GM18870 (cell line): Measurements from ENCODE around the gene OPTC.

Source experiments
- ATAC-seq: cut with Tn5 transposase; IDR thresholded peaks from one replicate; pipeline ENCODE4 v1.9.1; 2021; ENCODE audit warnings: moderate library complexity; ENCODE audit not compliant: unreplicated experiment

OPTC gene

DNA sequence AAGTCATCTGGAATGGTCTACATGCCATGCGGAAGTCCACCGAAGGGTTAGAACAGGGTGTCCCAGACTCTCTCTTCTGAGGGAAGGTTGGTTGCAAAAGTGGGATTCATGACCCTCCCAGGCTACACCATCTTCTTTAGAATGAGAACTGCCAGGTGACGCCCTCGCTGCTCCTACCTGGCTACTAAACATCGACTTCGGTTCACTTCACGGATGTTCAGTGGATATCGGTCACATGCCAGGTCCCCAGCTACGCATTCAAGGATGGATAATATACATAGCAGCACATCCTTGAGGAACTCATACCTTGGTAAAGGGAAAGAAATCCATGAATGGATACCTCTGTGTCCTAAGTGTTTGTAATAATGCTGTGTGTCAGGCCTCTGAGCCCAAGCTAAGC, 3.3 kb upstream of the OPTC start:
- ATAC-seq, result no peak

DNA sequence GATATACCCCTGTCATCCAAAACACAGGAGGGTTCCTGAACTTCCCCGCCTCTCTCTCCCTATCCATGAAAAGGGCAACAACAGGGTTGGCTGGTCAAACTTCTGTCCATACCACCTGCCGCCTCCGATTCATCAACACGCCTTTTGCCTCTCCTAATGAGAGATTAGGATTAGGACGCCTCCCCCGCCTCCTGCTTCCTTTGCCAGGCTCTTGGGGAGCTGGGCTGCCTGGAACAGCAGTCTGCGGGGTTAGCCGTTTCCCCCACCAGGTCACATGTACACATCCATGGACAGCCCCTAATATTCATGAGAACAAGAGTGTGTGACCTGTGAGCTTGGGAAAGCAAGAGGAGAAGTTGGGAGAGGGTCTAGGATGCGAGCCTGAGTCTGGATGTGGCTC, 2.3 kb upstream of the OPTC start:
- no peak for ATAC-seq

DNA sequence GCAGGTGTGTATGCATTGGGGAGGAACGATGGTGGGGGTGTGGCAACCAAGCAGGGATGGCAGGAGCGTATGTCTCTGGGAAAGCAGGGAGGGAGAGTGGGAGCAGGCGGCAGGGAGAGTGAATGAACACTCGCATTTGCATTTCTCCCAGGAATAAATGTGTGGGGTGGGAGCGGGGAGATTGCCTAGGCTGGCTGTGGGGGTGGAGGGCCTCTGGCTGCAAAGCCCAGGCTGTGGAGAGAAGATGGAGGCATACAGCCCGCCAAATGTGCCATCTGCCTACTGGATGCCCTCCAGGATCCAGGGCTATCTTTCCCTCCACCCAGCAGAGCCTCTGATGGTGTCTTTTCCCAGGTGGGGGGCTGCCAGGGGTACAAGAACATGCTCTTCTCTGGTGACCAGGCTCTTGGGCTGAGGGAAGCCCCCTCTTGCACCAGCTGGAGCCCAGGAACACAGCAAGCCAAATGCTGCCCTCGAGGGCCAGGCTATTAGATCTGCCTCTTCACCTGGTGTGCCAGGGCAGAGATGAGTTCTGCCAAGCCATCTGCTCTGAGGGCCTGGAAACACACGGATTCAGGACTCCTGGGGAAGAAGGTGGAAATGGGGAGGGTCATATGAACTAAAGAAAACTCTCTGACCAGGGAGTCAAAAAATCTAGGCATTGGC, 1.7 kb upstream of the OPTC start:
- no peak for ATAC-seq

DNA sequence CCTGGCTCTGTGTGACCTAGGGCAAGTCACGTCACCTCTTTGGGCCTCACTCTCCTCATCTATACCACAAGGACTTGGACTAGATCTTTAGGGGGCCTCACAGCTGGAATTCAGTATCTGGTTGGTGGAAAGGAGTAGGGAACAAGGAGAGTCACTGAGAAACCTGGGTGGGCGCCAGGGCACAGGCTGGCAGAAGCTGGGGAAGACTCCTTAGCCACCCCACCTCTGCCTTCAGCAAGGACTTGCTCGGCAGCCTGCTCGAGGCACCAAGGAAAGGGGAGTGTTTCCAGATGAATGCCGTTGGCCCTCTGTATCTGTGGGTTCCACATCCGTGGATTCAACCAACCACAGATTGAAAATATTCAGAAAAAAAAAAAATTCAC, 1.2 kb upstream of the OPTC start:
- ATAC-seq, result no peak

DNA sequence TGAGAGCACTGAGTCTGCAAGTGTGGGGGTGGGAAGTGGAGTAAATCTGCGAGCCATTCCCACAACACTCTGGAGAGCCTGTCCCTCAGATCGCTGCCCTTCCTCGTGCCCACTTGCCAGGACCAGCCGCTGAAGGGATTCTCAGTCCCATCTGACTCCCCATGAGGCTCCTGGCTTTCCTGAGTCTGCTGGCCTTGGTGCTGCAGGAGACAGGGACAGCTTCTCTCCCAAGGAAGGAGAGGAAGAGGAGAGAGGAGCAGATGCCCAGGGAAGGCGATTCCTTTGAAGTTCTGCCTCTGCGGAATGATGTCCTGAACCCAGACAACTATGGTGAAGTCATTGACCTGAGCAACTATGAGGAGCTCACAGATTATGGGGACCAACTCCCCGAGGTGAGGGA, 1.9 kb downstream of the OPTC start:
- no peak for ATAC-seq

DNA sequence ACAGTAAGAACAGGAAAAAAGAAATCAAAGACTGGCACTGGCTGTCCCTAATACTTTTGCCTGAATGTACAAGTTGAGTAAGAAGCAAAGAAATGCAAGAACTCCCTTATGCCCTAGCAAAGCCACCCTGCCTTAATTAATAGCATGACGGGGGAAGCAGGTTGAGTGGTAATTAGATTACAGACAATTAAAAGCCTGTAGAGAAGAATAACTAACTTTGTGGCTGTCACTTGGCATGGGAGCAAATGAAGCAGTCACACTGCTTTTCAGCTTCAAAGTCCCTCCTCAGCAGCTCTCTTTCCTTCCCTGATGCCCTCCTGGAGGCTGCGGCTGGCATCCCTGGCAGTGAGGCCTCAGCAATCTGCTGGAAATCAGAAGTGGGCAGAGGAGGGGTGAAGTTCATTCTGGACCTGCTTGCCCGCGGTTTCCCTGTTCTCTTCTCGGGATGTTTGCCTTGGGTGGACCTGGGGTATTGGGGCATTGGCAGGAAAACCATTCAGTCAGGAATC, 3.4 kb downstream of the OPTC start:
- ATAC-seq, result no peak

DNA sequence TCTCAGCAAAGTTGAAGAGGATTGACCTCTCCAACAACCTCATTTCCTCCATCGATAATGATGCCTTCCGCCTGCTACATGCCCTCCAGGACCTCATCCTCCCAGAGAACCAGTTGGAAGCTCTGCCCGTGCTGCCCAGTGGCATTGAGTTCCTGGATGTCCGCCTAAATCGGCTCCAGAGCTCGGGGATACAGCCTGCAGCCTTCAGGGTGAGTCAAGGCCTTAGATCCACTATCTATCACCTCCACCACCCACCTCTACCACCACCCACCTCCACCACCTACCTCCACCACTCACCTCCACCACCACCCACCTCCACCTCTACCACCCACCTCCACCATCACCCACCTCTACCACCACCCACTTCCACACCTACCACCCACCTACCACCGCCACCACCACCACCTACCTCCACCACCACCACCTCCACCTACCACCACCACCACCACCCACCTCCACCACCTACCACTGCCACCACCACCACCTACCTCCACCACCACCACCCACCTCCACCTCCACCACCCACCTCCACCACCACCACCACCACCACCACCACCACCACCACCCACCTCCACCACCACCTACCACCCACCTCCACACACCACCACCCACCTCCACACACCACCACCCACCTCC, 5.8 kb downstream of the OPTC start:
- ATAC-seq, result no peak

DNA sequence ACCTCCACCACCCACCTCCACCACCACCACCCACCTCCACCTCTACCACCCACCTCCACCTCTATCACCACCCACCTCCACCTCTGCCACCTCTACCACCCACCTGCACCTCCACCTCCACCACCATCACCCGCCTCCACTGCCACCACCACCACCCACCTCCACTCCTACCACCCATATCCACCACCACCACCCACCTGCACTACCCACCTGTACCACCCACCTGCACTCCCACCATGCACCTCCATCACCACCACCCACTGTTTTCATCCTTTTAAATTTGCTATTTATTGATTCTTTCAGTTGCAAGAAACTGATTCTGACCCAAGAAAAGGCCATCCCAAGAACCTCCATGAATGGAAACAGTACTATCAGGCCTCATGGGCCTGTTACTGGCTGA, 6.3 kb downstream of the OPTC start:
- no peak for ATAC-seq

DNA sequence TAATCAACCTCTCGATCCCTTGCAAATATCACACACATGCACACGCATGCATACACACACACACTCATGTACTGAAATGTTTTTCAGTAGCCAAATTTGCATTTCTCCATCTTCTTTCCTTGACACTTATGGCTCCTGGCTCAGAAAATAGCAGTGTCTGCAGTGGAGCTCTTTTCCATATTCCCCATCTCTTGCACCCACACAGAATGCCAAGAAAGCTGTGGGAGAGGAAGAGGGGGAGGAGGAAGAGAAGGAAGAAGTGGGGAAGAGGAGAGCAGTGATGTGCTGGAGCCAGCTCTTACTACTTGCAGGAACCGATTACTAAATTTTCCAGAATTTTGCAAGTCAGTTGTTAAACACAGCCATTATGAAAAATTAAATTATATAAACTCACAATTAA, 9.9 kb downstream of the OPTC start:
- no peak for ATAC-seq

DNA sequence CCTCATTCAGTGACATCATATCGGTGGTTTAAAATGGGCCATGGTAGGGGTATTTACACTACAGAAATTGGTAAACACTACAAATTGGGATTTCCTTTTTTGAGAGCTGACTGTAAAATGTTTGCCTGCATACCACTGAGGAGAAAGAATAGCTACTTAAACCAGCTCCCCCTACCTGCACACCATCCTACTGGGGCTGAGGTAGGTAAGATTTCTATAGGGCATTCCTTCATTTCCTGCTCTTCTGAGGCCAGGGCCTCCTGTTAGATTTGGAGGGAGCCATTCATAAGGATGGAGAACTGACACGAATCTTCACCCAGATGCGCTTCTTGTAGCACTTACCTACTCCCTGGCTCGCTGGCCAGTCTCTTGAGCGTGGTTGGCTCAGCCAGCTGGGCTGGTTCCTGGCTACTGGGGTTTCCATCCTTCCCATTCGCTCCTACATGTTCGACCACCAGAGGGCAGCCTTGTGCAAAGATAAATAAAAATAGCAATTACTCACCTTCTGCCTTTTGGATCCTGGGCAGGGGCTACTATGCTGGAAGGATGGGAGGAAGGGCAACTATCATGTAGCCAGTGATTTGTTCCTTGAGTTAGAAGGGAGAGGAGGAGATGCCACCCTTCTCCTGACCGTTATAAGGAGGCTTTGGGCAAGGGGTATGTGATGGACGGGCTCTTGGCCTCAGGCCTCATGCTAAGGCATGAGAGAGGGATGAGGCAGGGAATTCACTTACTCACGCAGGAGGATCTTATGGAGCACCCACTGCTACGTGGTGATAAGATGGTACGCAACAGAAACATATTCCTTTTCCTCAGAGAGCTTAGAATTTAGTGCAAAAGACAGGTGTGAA, 10.7 kb downstream of the OPTC start:
- no peak for ATAC-seq

DNA sequence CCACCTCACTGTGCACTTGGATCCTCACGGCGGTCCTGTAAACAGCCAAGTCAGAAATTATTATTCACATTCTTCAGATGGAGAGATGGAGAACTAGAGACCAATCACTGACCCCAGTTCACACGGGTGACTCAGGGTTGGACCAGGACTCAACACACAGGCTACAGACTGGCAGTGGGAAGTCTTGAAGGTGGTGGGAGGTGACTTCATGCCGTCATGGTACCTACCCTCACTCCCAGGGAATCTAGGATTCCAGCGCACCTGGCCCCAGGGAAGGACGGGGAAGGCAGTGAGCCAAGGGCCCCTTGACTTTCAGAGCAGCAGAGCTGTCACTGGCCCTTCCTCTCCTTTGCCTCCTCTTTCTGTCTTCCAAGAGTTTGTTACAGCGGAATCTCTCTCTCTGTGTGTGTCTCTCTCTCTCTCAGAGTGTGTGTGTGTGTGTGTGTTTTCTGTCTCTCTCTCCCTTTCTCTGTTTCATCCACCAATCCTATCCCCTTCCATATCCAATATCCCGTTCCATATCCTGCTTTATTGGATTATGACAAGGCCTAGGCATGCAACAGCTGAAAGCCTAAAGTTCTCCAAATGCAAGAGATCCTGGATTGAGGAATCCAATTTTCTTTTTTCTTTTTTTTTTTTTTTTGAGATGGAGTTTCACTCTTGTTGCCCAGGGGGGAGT, 11.7 kb downstream of the OPTC start:
- no peak for ATAC-seq

DNA sequence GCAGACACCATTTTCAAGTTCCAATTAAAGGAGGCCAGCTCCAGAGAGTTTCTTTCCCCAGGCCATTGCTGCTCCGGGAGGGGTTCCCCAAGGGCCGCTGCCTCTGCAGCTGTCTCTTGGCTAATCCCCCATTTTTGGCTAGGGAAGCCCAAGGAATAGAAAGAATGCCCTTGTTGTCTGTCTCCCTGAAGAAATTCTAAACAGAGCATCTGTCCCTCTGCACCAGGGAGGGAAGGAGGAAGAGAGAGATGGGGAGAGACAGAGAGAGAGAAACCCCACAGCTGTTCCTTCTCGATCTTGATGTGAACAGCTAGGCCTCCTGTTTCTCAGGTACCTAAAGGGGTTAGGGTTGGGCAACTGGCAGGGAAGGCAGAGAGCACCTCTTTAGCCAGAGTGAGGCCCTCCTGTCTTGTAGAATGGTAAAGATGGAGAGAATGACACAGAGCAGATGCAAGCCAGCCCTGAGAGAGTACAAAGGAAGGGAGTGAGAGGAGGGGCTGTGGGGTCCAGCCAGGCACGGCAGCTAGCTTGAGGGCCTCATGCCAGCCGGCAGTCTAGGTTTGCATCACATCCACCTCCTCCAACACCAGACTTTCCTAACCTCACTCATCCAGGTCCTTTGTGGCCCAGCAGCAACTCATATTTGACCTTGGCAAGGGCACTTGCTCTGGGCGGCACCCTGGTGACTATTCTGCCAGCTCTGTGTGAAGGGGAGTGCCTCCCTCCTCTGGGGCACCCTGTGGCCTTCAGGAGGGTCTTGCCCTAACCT, 13.1 kb downstream of the OPTC start:
- ATAC-seq, result no peak

DNA sequence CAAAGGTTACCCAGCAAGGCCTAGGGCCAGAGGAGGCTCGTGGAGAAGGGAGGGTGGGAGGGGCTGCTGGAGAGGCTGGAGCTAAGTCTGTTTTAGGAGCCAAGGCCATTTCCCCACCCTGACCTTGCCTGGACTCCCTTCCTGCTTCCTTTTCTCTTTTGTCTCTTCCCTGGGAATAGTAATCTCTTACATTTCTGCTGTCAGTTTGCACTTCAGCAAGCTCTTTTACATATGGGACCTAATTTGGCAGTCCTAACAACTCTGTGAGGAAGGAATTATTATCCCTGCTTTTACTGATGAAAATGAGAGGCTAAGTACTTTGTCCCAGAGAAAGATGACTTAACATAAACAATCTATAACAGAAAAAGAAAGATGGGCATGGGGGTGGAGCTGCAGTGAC, 13.8 kb downstream of the OPTC start:
- no peak for ATAC-seq

DNA sequence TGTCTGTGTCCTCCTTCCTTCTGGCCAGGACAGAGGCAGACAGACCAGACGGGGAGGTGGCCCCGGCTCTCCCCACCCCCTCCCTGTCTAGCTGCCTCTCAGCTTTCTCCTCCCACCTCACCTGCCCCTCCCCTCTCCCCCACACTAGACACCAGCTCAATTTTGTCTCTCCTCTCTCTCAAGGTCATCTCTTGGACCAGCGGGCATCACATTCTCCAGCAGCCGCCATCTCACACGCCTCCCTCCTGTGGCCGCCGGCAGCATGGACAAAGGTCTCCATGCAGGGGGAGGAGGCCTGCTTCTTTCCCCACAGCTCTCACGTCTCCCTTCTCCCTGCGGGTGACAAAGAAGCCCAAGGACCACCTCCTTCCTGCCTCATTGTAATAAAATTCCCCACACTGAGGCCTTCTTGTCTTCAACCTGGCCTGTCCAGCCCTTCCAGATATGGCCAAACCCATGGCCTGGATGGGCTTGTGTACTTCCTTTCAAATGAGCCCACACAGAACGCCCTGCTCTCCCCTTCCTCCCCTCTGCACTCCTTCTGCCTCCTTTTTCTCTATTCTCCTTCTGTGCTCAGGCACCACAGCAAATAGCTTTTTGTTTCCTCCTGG, 14.6 kb downstream of the OPTC start:
- no peak for ATAC-seq

DNA sequence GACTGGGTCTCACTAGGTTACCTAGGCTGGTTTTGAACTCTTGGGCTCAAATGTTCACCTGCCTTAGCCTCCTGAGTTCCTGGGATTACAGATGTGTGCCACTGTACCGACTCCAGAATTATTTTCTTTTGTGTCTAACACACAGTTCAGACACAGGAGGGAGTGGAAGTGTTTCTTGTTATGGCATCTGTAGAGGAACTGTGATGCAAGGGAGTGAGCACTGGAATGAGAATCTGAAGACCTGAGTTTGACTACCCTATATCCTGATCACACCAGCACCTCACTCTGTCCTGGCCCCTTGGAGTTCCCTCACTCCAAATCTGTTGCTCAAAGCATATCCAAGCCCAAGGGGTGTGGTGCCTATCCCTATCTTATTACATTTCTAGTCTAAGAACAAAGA, 15.2 kb downstream of the OPTC start:
- no peak for ATAC-seq

DNA sequence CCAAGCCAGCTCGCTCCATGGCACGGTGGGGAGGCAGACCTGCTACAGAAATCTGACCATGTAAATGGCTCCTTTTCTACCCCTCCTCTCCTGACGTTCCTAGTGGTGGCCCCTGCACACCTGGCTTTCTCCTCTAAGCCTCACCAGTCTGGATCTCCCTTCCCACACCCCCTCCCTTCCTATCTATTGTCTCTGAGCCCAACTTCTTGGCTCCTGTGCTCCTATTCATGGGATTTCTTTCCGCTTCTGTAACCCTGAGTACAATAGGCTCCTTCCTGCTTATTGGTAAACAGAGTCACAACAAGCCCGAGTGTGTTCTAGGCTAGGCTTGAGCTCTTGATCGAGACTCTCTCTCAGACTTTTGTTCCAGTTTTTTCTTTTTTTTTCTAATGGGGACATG, 17.6 kb downstream of the OPTC start:
- no peak for ATAC-seq

DNA sequence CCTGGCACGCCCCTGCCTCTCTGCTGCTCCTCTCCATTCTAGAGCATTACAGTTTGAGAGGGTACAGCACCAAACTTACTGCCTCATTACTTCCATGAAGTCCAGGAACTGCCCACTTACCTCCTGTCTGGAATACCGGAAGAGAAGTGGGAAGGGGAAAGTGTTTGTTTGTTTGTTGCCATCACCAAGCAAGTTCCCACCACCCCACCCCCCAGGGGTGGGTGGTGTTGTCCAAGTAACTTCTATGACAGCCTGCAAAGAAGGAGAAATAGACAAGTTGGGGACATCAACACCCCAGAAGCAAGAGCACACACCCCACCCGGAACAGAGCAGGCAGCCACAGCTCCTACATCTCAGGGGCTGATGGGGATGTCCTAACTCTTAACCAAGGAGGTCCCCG, 18.0 kb downstream of the OPTC start:
- ATAC-seq, result no peak

DNA sequence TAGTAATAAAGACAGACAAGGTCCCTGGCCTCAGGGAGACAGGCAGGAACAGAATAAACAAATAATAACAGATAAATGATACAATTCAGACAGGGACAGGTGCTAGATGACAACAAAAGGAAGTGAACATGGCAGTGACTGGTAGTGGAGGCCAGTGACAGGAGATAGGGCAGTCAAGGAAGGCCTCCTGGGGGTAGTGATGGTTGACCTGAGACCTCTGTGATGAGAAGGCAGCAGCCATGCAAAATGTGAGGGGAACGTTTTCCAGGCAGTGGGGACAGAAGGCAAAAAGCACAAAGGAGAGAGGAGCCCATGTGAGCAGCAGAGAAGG, 18.5 kb downstream of the OPTC start:
- no peak for ATAC-seq

DNA sequence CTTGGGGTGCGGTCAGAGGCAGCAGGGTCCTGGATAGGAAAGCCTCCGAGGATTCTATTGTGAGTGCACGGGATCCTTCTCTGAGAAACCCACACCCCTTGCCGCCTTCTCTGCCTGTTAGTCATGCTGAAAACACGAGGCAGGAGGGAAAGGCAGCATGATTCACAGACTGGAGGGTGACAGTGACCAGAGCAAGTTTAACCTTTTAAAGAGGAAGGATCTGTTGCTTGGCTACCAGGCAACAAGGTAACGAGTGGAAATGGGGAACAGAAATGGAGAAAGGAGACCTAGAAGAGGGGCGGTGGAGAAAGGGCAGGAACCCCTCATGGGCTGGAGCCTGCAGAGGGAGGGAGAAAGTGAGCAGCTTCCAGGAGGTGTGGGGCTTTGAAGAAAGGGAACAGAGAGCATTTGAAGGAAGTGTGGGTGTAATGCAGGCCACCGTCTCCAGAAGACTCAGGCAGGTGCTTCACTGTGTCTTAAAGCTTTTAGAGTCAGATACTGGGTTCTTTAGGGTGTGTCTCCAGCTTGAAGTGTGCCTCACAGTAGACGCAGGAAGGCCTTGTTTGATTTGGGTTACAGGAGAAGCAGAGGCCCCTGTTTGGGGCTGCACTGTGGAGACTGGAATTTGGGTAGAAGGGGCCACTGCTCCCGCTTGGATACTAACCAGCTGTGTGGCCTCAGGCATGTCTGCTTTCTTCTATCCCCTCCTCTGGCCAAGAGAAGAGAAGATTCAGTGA, 19.1 kb downstream of the OPTC start:
- no peak for ATAC-seq

DNA sequence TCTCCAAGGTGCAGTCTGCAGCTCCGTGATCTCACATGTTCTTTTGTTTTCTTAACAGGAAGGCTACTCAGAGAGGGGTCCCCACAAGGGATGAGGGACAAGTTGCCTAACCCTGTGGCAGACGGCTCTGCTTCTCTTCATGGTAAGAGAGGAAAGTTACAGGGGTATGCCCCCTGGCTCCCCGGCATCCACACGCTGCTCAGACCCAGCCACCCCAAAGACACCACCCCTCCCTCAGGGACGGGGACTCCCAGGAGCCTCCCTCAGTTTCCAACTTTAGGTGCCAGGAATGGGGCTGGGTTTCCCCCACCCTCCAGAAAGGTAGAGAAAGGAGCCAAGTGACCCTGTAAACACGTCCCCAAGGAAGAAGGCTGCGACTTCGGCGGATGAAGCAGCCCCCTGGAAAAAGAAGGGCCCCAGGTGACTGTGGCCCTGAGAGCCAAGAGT, 19.7 kb downstream of the OPTC start:
- ATAC-seq, result no peak
